Uterus (tissue), 2 donors: ENCODE results near the gene CLHC1.

Experiments
- CTCF ChIP-seq, 4 experiments: fragments of 200-600 bp in 2 of 4; fragments of 450-650 bp in 2 of 4; sonication (generic) in 2 of 4; IDR thresholded peaks; one replicate each; pipeline ENCODE4 v1.5.1; 2016 to 2019; ENCODE audit warnings: antibody characterized with exemption in 4 of 4, mild to moderate bottlenecking in 2 of 4, moderate library complexity in 1 of 4
- POLR2A ChIP-seq, 2 donors: fragments of 450-650 bp; IDR thresholded peaks; one replicate each; pipeline ENCODE4 v1.6.1; 2016; ENCODE audit warnings: antibody characterized with exemption in 2 of 2, mild to moderate bottlenecking in 1 of 2, moderate library complexity in 1 of 2

GRCh38 chr2:55140316-55141219 is 91.5 kb downstream of the CLHC1 start:
- no peak for TF ChIP-seq CTCF (IDR thresholded peaks at IDR 0.05)
- TF ChIP-seq POLR2A (IDR thresholded peaks at IDR 0.05), result no peak
